Medulla oblongata (tissue), 1 donor: ENCODE results near the gene S100A14.
"Not testable (repeated sequence)": the region's sequence is repeated elsewhere in the genome, so short reads cannot be mapped to it uniquely, and the experiment has no call there.

Experiments
- DNase-seq: peaks from one replicate; pipeline ENCODE4 v3.0.0-alpha.2; 2015; ENCODE audit errors: extremely low spot score

Gene S100A14

GRCh38 chr1:153614906-153615305 lies 1.2 kb downstream of the S100A14 start:
- no peak for DNase-seq

- DNase-seq = no peak
Measured at GRCh38 chr1:153614189-153614900, 1.8 kb downstream of the S100A14 start.

GRCh38 chr1:153613406-153613805 lies 2.7 kb downstream of the S100A14 start:
- DNase-seq = no peak

GRCh38 chr1:153612755-153613331 lies 3.3 kb downstream of the S100A14 start, which contains the start of gene S100A16:
Gene S100A16, minus strand, starts transcription at chr1:153613137. Its CDS starts 4,986 bp downstream, at chr1:153608151.
- peak; percentile 60 for DNase-seq

- DNase-seq = peak; percentile 23
Measured at GRCh38 chr1:153612111-153612754, 3.9 kb downstream of the S100A14 start.

- DNase-seq = no peak
Measured at GRCh38 chr1:153611356-153611755, 4.8 kb downstream of the S100A14 start.

- no peak for DNase-seq
Measured at GRCh38 chr1:153610811-153611301, 5.3 kb downstream of the S100A14 start.

GRCh38 chr1:153610334-153610733 lies 5.8 kb downstream of the S100A14 start:
- no peak for DNase-seq

GRCh38 chr1:153609585-153609907 lies 6.6 kb downstream of the S100A14 start:
- no peak for DNase-seq

GRCh38 chr1:153608742-153609584 lies 7.2 kb downstream of the S100A14 start:
- DNase-seq = peak; percentile 82

- no peak for DNase-seq
Measured at GRCh38 chr1:153608089-153608682, 7.9 kb downstream of the S100A14 start.

GRCh38 chr1:153607381-153607780 lies 8.7 kb downstream of the S100A14 start:
- DNase-seq = no peak

GRCh38 chr1:153606194-153606593 lies 9.9 kb downstream of the S100A14 start:
- DNase-seq = no peak

- DNase-seq = no peak
Measured at GRCh38 chr1:153602749-153603148, 13.4 kb downstream of the S100A14 start.

GRCh38 chr1:153599847-153600246 lies 16.3 kb downstream of the S100A14 start:
- DNase-seq = no peak

- DNase-seq = no peak
Measured at GRCh38 chr1:153598309-153599172, 17.6 kb downstream of the S100A14 start.

GRCh38 chr1:153597206-153597605 lies 18.9 kb downstream of the S100A14 start:
- no peak for DNase-seq

- peak; percentile 72 for DNase-seq
Measured at GRCh38 chr1:153592748-153593147, 23.4 kb downstream of the S100A14 start.

- no peak for DNase-seq
Measured at GRCh38 chr1:153588482-153588881, 27.6 kb downstream of the S100A14 start.

GRCh38 chr1:153588033-153588432 lies 28.1 kb downstream of the S100A14 start:
- DNase-seq = not testable (repeated sequence)

GRCh38 chr1:153587314-153587713 lies 28.8 kb downstream of the S100A14 start:
- DNase-seq = no peak
